ENCODE measurements around the gene MYMX. TPM values are rescaled to one million over a fixed set of nuclear protein-coding genes. Genes with fewer than 3 reads are reported as not detected.
A peak's percentile ranks its signal among the peaks of the same experiment; 100 is the strongest.

MYMX gene
- total RNA-seq, 1 experiment from 2014 or later, result 1.8 TPM

DNA sequence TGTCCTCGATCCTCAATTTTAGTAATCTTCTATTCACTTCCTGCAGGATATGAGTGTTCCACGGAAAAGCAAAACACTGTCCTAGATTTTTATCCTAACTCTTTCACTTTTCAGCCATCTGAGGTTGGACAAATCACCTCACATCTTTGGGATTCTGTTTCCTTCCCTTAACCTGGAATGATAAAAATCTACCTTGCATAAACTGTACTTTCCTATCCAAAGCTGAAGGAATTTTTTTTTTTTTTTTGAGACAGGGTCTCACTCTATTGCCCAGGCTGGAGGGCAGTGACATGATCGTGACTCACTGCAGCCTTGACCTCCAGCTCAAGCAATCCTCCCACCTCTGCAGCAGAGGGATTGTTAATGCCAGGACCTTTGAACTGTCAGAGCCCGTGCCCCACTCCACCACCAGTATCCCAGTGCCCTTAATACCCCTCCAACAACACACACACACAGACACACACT lies 37.6 kb upstream of the MYMX start:
- intact Hi-C loops (cut with micrococcal nuclease; ENCODE audit: unreplicated experiment) (loop anchor here (5.0 kb wide), 1 partner anchor 43 kb away; the partner anchor contains the start of gene SLC29A1), in situ Hi-C loops (cut with HindIII; ENCODE audit: low pct_unique_long_range_greater_than_20kb, low sequenced_read_pairs) (no loop called here)
- TF ChIP-seq, protein P1, sequence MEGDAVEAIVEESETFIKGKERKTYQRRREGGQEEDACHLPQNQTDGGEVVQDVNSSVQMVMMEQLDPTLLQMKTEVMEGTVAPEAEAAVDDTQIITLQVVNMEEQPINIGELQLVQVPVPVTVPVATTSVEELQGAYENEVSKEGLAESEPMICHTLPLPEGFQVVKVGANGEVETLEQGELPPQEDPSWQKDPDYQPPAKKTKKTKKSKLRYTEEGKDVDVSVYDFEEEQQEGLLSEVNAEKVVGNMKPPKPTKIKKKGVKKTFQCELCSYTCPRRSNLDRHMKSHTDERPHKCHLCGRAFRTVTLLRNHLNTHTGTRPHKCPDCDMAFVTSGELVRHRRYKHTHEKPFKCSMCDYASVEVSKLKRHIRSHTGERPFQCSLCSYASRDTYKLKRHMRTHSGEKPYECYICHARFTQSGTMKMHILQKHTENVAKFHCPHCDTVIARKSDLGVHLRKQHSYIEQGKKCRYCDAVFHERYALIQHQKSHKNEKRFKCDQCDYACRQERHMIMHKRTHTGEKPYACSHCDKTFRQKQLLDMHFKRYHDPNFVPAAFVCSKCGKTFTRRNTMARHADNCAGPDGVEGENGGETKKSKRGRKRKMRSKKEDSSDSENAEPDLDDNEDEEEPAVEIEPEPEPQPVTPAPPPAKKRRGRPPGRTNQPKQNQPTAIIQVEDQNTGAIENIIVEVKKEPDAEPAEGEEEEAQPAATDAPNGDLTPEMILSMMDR (IDR thresholded peaks at IDR 0.05), result no peak
- TF ChIP-seq POLR2AphosphoS5 (IDR thresholded peaks at IDR 0.05; ENCODE audit: low read depth, low read length) (no peak), TCF7L2 (IDR thresholded peaks at IDR 0.05; ENCODE audit: low read depth, low read length) (no peak), SIN3A (IDR thresholded peaks at IDR 0.05; ENCODE audit: borderline replicate concordance, insufficient read depth, low read depth, low read length) (no peak)
- TF ChIP-seq, protein P2, sequence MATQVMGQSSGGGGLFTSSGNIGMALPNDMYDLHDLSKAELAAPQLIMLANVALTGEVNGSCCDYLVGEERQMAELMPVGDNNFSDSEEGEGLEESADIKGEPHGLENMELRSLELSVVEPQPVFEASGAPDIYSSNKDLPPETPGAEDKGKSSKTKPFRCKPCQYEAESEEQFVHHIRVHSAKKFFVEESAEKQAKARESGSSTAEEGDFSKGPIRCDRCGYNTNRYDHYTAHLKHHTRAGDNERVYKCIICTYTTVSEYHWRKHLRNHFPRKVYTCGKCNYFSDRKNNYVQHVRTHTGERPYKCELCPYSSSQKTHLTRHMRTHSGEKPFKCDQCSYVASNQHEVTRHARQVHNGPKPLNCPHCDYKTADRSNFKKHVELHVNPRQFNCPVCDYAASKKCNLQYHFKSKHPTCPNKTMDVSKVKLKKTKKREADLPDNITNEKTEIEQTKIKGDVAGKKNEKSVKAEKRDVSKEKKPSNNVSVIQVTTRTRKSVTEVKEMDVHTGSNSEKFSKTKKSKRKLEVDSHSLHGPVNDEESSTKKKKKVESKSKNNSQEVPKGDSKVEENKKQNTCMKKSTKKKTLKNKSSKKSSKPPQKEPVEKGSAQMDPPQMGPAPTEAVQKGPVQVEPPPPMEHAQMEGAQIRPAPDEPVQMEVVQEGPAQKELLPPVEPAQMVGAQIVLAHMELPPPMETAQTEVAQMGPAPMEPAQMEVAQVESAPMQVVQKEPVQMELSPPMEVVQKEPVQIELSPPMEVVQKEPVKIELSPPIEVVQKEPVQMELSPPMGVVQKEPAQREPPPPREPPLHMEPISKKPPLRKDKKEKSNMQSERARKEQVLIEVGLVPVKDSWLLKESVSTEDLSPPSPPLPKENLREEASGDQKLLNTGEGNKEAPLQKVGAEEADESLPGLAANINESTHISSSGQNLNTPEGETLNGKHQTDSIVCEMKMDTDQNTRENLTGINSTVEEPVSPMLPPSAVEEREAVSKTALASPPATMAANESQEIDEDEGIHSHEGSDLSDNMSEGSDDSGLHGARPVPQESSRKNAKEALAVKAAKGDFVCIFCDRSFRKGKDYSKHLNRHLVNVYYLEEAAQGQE (IDR thresholded peaks at IDR 0.05; ENCODE audit: insufficient read depth in 1 of 2, low read depth in 2 of 2, low read length in 1 of 2), result no peak
- Histone ChIP-seq H3K36me3 (ENCODE audit: control insufficient read depth, insufficient read depth, low read length) (no peaks in the 10 kb centered on the region), H3K27me3 (ENCODE audit: control insufficient read depth, insufficient read depth, low read length) (no peaks in the 10 kb centered on the region), H3K27ac (ENCODE audit: low read length) (peak overlapping the region; percentile 90), H3K4me3 (ENCODE audit: low read depth in 2 of 2, low read length in 2 of 2) (no peak overlapping the region; a peak in 1 of 4 replicates), H3K4me1 (ENCODE audit: control insufficient read depth, insufficient read depth, low read length) (peaks cover 44% of the 10 kb centered on the region), H3K9me3 (ENCODE audit: control insufficient read depth, insufficient read depth, low read depth, low read length) (no peaks in the 10 kb centered on the region)
- ATAC-seq, result peak; percentile 75
- peak; percentile 43 for DNase-seq (ENCODE audit: low read depth, low spot score)
- ChIA-PET POLR2A (interaction anchor here (0.6 to 1.0 kb wide), 3 partner anchors 19 to 1033 kb away, joined by 7 to 9 read pairs (median 7); no protein-coding TSS in a partner anchor), CTCF (interaction anchor here (0.6 to 0.7 kb wide), 4 partner anchors 11 to 43 kb away, joined by 3 to 10 read pairs (median 4); no protein-coding TSS in a partner anchor)
- no TSS peak for BruUV-seq (replicated peaks)

DNA sequence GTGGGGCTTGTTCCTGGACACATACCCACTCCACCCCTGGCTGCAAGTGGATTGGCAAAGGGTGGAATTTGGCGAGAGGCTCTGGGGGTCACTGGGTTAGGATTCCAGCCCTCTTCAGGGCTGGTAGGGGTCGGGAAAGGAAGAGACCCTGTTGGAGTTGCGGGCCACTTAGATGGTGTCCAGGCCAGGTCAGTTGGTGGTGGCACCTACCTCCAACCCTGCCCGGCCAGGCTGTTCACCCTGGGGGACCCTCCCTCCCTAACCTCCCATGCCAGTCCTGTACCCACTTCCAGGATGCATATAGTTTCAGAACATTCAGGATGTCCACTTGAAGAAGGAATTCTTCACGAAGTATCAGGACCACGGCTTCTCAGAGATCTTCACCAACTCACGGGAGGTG lies 37.1 kb upstream of the MYMX start:
- Histone ChIP-seq H3K4me1 (ENCODE audit: control insufficient read depth, insufficient read depth, low read length) (peaks cover 44% of the 10 kb centered on the region), H3K36me3 (ENCODE audit: control insufficient read depth, insufficient read depth, low read length) (no peaks in the 10 kb centered on the region), H3K27me3 (ENCODE audit: control insufficient read depth, insufficient read depth, low read length) (no peaks in the 10 kb centered on the region), H3K9me3 (ENCODE audit: control insufficient read depth, insufficient read depth, low read depth, low read length) (no peaks in the 10 kb centered on the region), H3K27ac (ENCODE audit: low read length) (peak overlapping the region; percentile 90), H3K4me3 (ENCODE audit: low read depth in 2 of 2, low read length in 2 of 2) (no peak overlapping the region)
- intact Hi-C loops (cut with micrococcal nuclease; ENCODE audit: unreplicated experiment), result loop anchor here (5.0 kb wide), 1 partner anchor 43 kb away; the partner anchor contains the start of gene SLC29A1
- no peak for DNase-seq (ENCODE audit: low read depth, low spot score)
- ChIA-PET POLR2A (interaction anchor here (0.6 kb wide), 2 partner anchors 10 to 57 kb away, joined by 3 to 7 read pairs; no protein-coding TSS in a partner anchor), CTCF (interaction anchor here (0.7 kb wide), 1 partner anchor 21 kb away, joined by 5 read pairs; no protein-coding TSS in a partner anchor)
- no TSS peak for BruUV-seq (replicated peaks)
- TF ChIP-seq SIN3A (IDR thresholded peaks at IDR 0.05; ENCODE audit: borderline replicate concordance, insufficient read depth, low read depth, low read length) (no peak), POLR2AphosphoS5 (IDR thresholded peaks at IDR 0.05; ENCODE audit: low read depth, low read length) (no peak), TCF7L2 (IDR thresholded peaks at IDR 0.05; ENCODE audit: low read depth, low read length) (no peak)
- TF ChIP-seq, protein P2 (IDR thresholded peaks at IDR 0.05; ENCODE audit: insufficient read depth in 1 of 2, low read depth in 2 of 2, low read length in 1 of 2), result no peak
- TF ChIP-seq, protein P1 (IDR thresholded peaks at IDR 0.05), result no peak
- ATAC-seq, result no peak
- in situ Hi-C loops (cut with HindIII; ENCODE audit: low pct_unique_long_range_greater_than_20kb, low sequenced_read_pairs), result no loop called here
